GM12872 (cell line): ENCODE data around the gene SPEG.

Experiments
- TF ChIP-seq, protein P1 (sequence below): IDR thresholded peaks from 3 replicates; pipeline ENCODE4 v1.5.1; 2011; ENCODE audit warnings: low read depth, mild to moderate bottlenecking, low read length, moderate library complexity; ENCODE audit not compliant: insufficient read depth

The SPEG gene

GRCh38 chr2:219462349-219462748 lies 27.7 kb downstream of the SPEG start:
- TF ChIP-seq, protein P1, sequence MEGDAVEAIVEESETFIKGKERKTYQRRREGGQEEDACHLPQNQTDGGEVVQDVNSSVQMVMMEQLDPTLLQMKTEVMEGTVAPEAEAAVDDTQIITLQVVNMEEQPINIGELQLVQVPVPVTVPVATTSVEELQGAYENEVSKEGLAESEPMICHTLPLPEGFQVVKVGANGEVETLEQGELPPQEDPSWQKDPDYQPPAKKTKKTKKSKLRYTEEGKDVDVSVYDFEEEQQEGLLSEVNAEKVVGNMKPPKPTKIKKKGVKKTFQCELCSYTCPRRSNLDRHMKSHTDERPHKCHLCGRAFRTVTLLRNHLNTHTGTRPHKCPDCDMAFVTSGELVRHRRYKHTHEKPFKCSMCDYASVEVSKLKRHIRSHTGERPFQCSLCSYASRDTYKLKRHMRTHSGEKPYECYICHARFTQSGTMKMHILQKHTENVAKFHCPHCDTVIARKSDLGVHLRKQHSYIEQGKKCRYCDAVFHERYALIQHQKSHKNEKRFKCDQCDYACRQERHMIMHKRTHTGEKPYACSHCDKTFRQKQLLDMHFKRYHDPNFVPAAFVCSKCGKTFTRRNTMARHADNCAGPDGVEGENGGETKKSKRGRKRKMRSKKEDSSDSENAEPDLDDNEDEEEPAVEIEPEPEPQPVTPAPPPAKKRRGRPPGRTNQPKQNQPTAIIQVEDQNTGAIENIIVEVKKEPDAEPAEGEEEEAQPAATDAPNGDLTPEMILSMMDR = no peak

DNA sequence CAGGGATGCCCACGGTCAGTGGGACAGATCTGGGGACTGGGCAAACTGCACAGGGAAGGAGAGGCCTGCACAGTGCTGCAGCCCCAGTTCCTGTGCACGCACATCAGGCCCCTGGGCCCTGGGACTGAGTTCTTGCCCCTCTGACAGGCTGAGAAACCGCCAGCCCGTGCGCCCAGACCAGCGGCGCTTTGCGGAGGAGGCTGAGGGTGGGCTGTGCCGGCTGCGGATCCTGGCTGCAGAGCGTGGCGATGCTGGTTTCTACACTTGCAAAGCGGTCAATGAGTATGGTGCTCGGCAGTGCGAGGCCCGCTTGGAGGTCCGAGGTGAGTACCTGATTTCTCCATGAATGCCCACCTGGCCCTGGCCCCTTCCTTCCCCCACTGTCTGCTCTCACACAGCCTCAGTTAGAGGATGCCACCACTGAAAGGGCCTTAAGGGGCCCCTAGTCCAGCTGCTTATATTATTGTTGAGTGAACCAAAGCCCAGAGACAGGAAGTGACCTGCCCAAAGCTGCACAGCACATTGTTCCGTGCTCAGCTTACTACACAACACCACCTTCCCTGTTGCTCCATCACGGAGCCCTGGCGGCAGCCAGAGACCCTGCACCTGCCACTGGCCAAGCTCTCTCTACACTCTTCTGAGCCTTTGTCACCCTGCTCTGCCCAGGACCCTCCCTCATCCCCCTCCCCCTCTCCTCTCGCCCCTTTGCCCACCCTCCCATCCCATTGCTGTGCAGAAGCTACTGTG lies 29.8 kb downstream of the SPEG start:
- TF ChIP-seq, protein P1 = 0 out of 3 replicates have a peak, but pooled peaks have one; percentile 10

DNA sequence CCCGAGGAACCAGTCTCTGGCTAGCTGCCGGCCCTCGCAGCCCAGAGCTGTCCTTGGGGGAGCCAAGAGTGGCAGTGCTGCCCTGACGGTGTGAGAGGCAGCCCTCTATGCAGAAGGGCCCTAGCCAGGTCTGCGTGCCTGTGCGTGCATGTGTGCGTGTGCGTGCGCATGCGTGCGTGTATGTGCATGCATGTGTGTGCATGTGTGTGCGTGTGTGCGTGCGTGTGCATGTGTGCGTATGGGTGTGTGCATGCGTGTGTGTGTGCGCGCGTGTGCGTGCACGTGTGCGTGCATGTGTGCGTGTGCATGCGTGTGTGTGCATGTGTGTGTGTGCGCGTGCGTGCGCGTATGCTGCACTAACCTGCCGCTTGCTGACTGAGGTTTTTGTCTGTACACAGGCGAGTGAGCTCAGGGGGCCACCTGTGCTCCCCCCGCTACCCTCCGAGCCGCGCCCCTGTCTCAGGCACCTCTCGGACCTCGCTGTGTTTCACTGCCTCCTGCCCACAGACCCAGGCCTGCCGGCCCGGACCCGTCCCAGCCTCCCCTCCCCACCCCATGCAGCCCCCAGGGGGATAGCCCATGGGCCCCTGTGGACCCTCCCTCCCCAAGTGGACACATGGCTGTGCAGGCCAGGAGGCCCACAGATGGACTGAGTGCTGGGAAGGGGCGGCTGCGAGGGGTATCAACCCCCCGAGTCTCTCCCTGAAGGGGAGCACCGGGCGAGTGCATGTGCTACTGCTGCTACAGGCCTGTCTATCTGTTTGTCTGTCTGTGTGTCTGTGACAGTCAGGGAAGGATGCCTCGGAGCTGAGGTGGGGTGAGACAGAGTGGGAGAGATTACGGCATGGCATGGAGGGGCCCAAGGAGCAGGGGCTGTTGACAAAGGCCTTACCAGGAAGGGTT lies 31.3 kb downstream of the SPEG start:
- TF ChIP-seq, protein P1 = no peak

- TF ChIP-seq, protein P1 = no peak
Measured at GRCh38 chr2:219466816-219467735, 32.4 kb downstream of the SPEG start.

DNA sequence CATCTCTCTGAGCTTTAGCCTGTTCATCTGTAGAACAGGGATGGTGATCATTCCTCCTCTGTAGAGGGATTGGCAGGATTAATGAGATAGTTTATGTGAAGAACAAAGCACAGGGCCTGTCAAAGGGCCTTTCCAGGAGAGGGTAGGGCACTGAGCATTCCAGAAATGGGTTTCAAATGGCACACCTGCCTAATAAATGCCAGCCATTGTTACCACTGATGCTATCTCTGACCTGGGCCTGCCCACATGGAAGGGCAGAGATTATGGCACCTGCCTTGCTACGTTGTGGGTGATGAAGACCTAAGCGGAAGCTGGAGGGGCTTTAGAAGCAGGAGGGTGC lies 33.1 kb downstream of the SPEG start:
- TF ChIP-seq, protein P1 = no peak

DNA sequence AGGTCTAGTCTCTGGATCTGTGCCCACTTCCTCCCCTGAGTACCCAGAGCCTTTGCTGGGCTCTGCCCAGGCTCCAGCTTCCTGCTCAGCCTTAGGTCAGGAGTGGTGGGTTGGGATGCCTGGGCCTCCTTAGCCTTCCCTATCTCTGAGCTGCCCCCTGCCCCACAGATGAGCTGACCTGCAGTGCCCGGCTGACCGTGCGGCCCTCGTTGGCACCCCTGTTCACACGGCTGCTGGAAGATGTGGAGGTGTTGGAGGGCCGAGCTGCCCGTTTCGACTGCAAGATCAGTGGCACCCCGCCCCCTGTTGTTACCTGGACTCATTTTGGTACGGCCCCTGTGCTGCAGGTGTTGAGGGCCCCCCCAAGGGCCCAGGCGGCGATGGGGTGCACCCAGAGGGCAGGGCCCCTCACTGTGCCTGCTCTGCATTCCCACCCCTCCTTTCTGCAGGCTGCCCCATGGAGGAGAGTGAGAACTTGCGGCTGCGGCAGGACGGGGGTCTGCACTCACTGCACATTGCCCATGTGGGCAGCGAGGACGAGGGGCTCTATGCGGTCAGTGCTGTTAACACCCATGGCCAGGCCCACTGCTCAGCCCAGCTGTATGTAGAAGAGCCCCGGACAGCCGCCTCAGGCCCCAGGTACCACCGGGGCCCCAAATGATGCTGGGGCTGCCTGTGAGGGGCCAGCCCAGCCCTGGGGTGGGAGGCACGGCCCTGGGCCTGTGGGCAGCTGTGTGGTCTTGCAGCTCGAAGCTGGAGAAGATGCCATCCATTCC lies 34.0 kb downstream of the SPEG start:
- TF ChIP-seq, protein P1 = no peak
